ENCODE results near the gene DMRT1.

Gene DMRT1

DNA sequence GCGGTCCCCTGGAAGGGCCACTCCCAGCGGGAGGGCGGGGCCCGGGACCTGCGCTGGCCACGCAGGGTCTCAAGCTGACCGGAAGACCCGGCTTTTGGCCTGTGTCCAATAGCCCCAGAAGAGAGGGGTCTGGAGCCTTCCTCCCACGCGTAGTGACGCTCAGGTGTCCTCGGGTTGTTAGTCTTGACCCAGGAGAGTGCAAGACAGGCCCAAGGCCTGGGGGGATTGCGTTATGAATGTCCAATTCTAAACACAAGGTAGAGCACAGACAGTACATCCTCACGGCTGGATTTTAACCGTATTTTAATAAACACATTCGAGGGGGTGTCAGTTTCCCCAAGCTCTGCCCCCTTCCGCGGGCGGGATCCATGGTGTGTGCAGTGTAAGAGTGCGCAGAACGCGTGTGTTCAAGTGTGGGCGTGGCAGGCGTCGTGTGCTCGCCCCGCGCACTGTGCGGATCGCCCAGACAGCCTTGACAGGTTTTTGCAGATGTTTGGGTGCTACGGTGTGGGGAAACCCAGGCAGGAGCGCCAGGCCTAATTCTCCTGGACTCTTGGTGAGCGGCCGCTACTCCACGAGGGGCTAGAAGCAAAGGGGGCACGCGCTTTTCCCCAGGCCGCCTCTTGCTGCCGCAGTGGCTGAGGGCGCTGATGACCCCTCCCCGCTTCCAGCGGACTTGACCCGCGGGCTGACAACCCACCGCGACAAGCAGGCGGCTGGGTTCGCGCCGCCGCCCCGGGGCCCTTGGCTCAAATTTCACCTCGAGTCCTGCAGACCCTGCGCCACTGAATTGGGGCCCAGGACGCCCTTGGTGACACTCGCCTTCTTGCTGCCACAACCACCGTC lies 128.9 kb downstream of the DMRT1 start:
- DNase-seq (ENCODE audit: low spot score): no peak

DNA sequence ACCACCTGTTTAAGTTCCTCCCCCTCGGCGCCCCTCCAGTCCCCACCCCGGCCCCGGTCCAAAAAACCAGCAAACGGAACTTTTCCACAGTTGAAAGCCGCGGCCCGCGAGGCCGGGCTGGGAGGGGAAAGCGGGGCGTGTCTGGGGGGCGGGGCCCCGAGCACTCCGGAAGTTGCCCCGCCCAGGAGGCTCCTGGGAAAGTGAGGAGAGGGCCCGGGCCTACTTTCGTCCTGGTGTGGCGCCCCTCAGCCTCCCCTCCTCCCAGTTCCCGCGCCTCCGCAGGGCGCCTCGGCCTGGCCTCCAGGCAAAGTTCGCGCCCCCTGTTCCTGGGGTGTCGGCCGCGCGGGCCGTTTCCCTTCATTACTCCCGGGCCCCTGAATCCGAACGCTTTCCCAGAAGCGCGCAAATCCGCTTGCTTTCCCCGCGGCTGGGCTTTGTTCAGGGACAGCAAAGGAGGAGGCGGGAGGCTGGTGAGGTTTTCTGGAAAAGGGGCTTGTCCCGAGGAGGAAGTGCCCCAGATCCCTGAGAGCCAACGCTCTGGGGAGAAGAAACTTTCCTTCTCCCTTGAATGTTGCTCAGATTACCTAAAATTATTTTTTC lies 130.5 kb downstream of the DMRT1 start:
- DNase-seq (ENCODE audit: low spot score): no peak

DNA sequence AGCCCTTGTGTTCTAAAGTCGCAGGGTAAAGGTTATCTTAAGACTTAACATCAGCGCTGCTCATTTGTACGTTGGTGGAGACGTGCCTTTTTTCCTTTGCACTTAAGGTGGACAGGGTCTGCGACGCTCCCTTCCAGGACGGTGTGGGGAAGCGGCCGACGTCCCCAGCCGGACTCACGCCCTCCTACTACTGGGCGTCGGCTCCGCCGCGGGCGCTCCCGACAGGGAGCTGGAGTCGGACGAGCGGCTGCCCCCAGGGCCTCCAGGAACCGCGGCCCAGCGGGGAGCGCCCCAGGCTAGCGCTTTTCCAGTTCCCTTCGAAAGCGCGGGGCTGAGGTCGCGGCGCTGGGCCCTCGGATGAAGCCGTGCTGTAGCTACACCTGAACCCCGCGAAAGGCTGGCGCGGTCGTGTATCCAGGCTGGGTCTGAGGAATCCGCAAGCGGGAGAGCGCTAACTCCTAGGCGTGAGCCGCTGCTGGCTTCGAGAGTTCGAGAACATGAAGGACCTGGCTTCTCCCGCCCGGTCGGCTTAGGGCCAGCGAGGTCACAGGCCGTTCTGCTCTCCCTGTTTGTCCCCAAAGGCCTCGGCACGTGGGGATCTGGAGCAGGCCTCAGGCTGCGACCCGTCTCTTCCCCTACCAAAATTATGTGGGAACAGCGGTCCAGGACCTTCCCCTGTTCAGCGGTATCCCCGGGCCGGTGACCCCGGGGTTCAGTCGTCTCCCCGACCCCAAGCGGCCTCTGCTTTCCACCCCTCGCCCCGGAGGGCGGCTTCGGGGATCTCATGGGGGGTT lies 131.2 kb downstream of the DMRT1 start:
- no peak for DNase-seq (ENCODE audit: low spot score)

DNA sequence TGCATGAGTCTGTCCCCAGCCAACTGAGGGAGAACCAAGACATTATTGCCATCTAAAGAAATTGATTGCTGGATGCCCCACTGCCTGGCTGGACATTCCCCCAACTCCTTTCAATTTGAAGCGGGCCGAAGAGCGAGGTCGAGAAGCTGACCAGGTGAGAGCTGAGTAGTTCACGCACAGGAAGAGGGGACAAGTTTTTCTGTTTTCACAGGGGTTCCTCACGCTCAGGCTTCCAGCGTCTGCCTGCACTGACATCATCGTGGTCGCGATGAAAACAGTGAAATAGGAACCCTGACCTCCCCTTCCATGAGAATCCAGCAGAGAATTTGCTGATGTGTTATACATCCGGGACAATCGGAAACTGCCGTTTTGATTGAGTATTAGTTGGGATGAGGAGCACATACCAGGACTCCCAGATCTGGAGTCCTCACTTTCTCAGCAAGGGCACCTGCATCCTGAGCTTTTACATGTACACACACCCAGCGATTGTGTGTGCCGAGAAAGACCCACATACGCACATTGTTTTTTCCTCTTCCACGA lies 131.9 kb downstream of the DMRT1 start:
- no peak for DNase-seq (ENCODE audit: low spot score)

DNA sequence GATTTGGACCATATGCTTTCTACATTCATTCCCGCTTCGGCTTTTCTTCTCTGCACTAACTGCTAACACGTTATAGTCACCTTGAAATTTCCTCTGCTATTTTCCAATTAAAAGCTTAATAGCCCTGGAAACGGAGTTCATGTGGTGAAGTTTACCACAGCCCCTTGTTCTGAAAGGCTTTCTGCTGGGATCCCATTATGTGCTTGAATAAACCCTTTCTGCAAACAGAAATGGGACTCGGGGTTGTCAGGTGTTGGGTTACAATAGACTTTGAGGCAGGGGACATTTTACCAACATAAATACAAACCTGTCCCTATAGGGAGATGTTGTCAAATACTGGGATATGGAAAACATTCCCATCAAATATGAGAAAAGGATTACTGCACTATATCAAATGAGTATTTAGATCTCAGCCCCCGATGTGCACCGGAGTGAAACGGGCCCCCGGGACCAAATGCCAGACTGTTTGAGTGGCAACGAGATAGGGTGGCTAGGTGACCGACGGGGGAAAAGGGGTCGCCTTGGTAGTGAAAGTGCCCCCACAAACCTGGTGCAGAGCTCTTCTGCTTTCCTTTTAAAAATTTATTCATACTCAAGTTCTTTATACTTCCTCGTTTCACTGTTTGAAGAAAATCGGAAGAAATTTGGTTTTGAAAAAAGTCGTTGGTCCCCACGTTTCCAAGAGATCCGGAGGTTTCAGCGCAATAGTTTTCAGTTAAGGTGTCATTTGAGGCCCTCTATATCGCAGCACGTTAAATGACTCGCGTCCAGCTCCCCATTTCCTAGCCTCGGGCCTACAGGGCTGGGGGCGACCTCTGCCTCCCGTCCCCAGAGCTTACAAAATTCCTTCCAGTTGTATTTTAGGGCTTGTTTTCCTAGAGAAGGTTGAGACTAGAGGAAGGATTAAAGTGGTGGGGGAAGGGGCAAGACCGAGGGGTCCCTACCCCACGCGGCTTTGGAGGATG lies 132.8 kb downstream of the DMRT1 start:
- DNase-seq (ENCODE audit: low spot score): no peak

DNA sequence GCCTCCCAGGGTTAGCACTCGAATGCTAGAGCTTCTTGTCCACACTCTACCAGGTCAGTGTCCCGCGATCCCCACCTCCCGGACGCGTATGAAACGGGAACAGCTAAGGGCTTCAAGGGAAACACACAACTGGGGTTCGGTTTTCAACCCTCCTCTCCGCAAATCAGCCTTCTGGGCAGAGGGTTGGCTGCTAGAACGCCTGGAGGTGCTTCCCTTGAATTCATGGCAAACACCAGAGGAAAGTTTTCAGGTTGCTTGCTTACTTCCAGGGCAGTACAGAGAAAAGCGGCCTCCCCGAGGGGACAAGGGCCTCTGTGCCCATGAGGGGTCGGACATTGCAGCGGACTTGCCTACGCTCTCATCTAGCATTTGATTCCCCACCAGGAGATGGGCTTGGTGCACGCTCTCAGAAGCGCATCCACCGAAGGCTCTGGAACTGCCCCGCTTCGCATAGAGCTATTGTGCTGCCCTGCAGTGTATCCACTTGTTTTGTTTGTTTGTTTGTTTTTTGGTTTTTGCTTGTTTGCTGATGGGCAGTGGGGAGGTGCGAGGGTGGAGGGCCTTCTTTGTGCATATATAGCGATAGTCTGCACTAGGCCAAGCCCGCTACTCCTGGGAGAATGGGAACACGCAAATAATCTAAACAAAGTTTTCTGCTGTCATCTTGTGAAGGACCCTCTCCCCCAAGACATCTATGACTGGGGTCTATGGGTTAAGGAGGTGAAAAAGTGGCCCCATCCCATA lies 133.7 kb downstream of the DMRT1 start:
- DNase-seq (ENCODE audit: low spot score): no peak

DNA sequence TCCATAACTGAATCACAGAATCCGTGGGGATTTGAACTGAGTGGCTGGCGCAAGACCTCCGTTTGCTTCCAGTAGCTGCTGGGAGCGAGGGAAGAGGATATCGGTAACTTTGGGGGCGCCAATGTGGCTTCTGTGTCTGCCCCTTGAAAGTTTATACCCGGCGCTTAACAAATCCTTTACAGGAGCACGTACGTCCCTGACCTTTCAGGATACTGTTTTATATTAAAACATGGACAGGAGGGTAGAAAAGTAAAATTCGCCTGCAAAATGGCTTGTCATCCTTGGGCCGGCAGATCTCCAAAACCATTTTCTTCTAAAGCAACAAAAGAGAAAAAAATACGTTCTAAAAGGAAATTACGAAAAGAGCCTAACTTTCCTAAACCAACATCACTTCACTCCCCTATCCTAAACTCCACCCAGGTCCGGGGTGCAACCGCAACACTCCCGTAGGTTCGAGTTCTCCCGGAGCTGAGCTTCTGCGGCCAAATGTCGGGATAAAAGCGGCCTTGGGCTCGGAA lies 134.3 kb downstream of the DMRT1 start:
- DNase-seq (ENCODE audit: low spot score): no peak

DNA sequence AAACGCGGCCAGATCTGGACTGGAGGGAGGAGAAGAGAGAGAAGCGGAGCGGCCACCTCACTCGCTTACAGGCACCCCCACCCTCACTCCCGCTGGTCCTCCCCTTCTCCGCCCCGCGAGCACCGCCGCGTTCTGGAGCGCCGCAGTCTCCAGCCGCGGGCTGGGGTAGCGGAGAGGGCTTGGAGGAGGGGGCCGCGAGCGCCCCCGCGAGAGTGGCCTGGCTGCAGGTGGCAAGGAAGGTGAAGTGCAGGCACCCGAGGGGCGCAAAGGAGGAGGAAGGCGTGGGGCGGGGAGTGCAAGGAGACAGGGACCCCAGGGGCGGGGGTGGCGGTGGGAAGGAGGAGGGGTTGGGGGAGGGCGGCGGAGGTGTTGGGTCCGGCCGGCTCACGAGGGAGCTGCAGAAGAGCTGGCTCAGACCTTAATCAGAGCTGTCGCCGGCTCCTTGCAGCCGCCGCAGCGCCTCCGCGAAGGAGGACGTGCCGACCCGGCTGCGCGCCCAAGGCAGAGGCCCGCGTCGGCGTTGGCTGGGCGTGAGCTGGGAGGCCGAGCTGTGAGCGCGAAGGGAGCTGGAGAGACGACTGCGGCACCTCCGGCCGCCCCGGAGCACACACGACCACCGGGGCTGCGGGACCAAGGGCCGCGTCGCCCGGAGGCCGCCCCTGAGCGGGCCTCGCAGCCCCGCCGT lies 134.9 kb downstream of the DMRT1 start, which contains the start of gene DMRT3:
DMRT3 (plus strand) TSS at position 398 of the 685 bp plus-strand sequence. CDS start 347 bp downstream, outside the sequence.
- DNase-seq (ENCODE audit: low spot score): no peak

DNA sequence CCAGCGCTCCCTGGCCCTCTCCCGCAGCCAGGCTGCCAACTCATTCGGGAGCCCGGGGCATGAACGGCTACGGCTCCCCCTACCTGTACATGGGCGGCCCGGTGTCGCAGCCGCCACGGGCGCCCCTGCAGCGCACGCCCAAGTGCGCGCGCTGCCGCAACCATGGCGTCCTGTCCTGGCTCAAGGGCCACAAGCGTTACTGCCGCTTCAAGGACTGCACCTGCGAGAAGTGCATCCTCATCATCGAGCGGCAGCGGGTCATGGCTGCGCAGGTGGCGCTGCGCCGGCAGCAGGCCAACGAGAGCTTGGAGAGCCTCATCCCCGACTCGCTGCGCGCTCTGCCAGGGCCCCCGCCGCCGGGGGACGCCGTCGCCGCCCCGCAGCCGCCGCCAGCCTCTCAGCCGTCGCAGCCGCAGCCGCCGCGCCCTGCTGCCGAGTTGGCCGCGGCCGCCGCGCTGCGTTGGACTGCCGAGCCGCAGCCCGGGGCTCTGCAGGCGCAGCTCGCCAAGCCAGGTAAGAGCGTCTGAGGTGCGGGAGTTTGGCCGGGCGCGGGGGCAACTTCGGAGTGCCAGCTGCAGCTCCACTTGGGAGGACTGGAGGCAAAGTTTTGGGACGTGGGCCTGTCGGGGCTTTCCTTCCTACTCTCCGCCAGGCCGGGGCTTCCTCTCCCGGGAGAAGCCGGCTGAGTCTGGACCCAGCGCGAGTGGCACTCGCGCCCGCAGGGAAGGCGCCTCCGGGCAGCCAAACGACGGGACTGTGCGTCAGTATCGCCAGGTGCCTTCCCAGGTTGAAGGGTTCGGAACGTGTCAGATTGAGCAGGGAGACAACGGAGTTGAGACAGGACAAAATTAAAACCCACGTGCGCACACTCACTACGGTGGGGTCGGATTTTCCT lies 135.7 kb downstream of the DMRT1 start:
- no peak for DNase-seq (ENCODE audit: low spot score)

DNA sequence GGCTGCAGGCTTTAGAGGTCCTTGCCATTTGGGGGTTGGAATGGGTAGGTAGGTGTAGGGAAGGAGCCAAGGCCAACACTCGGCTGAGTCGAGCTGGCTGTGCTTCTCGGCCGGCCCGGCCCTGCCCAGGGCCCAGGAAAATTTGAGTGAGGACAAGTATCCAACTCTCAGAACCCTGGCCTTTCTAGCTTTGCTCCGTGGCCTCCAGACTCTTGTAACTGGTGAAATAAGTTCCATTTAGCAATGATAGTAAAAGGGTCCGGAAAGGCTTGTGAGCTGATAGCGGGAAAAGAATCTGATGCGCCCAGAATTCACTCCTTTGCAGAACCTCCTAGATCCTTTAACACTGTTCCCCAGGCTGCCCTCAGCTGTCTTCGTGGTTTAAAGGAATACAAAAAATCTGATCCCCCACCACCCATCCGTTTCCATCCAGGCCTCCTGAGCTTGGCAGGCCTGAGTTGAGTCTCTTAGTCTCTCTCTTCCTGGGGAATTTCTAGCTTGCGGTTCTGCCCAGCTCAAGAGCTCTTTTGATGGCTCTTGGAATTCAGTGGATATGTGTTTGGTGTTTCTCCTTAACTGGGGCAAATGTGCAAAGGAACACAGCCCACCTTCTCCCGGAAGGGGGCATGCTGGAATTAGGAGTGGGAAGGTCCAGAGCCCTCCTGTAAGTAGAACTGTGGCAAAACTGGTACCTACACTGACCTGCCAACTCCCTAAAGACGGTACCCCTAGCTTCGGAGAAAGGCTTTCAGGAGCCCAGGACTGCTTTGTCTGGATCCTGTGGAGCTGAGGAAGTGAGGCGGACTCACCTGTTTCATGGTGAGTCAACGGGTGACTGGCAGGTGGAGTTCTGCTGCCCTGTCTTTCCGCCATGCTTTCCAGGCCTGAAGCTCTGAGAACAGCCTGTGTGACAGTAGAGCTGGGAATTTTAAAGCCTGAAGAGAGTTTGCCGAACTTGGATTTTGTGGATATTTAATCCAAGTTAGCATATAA lies 136.6 kb downstream of the DMRT1 start:
- no peak for DNase-seq (ENCODE audit: low spot score)

DNA sequence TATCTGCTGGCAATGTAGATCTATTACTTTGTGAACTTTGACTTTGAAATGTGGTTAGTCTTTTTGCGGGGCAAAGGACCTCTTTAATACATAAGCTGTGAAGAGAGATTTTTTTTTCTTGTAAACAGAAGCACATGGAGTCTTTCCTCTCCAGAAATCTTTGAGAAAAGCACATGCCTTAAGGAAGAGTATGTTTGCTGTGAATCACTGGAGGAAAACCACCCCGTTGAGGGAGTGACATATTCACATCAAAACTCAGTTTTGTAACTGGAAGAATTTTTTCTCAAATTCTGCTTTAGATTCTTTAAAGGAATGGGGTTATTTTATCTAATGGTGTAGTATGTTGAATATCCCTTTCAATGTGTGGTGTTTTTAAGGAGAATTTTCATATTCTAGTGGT lies 138.5 kb downstream of the DMRT1 start:
- no peak for DNase-seq (ENCODE audit: low spot score)

DNA sequence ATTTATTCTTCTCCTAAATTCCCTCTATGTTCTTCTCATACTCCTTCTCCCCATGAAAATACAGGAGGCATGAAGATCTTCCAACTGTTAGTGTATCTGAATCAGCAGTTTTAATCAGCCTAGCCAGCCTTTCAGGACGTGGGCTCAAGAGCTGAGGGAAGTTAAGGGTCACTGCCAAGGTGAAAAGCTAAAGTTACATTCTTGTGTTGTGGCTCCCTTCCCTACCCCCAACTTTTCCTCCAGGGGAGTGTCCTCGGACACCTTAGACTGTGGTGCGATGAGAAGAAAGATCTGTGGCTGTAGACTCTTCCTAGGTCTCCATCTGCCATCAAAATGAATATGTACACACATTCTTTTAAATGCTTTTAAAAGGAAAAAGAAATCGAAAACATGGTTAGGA lies 139.1 kb downstream of the DMRT1 start:
- no peak for DNase-seq (ENCODE audit: low spot score)

DNA sequence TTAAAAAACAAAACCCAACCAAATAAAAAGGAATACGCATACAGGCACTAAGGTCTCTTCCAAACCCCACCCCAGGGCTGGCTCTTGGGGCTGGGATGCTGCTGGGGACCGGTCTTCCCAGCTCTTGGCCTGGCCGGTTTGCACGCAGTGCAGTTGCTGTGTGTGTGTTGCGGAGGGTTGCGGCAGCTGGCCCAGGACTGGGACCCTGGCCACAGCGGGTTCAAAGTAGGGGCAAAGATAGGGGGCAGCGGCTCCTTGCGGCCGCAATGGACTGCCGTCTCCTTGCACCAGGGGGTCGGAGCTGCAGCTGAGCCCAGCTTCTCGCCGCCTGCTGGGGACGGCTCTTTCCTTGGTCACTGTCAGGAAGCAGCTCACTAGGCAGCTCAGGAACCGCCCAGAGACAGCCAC lies 140.0 kb downstream of the DMRT1 start:
- DNase-seq (ENCODE audit: low spot score): no peak

DNA sequence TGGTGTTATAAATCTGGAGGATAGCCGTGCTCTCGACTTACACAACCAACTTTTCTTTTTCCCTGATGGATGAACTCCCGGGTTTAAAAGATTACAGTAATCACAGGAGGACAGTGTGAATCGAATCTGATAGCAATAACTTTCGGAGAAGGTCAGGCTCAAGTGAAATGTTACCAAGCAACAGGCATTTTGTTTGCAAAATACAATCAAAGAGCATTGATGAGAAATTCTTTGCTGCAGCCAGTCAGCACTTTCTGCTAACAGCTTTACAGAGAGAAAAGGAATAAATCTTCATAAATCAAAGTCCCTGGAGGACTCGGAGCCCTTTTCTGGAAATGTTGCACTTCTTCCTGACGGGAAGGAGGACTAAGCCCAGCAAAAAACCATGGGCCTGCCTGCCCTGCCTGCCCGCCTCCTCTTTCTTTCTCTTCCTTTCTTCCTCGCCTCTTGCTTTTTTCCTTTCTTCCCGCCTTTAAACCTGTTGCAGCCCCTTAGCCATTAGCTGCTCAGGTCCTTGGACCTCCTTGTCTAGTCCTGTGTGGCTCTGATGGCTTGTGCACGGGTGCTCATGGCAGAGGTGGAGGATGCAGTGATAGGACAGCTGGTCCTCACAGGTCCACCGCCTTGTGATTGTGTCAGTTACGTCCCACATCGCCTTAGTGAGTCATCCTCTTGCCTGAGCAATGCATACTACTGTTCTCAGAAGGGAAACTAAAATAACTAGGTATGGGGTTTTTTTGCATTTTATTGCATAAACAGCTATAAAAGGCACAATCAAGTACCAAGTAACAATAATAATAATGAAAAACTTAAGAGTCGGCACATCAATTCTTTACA lies 141.1 kb downstream of the DMRT1 start:
- no peak for DNase-seq (ENCODE audit: low spot score)

DNA sequence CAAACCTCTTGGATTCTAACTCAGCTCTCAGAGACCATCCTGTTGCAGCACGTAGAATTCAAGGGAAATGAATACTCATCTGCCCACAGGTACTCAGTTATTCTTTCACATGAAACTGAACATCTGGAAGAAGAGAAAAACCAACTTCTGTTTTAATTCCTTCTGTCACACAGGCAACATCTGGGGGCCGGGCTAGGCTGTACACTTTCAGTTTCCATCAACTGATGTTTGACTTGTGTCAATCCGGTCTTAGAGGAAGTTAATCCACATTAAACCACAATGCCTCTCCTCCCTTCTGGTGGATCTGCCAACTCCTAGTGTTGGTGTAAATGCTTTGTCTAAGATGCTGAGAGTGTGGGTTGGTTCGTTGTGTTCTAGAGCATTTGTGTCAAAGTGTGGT lies 152.5 kb downstream of the DMRT1 start:
- DNase-seq (ENCODE audit: low spot score): no peak

DNA sequence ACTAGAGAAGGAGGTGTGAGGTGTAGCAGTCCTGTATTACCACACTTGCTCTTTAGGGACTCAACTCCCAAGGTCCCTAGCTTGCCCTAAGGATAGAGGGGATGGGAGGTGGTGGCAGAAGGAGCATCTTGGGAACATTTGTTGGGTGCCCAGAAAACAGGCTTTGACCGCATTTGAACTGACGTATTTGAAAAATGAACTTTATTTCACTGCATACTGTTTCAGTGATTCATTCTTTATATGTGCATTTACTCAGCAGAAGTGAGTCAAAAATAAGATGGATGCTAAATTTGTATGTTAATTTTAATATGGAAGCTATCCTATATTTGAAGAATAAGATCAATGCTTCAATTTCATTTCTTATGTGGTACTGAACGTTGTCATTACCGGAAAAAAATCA lies 153.7 kb downstream of the DMRT1 start:
- DNase-seq (ENCODE audit: low spot score): no peak

Measured in SK-N-DZ (cell line).